ENCODE data around the gene ERN1. TPM values are rescaled to one million over a fixed set of nuclear protein-coding genes. Genes with fewer than 3 reads are reported as not detected.
A peak's percentile ranks its signal among the peaks of the same experiment; 100 is the strongest.

ERN1 gene
- polyA plus RNA-seq, 1 donor (not counting 4 experiments of a cell fraction or from before 2014, with no cell fraction given), result 7.1 TPM

DNA sequence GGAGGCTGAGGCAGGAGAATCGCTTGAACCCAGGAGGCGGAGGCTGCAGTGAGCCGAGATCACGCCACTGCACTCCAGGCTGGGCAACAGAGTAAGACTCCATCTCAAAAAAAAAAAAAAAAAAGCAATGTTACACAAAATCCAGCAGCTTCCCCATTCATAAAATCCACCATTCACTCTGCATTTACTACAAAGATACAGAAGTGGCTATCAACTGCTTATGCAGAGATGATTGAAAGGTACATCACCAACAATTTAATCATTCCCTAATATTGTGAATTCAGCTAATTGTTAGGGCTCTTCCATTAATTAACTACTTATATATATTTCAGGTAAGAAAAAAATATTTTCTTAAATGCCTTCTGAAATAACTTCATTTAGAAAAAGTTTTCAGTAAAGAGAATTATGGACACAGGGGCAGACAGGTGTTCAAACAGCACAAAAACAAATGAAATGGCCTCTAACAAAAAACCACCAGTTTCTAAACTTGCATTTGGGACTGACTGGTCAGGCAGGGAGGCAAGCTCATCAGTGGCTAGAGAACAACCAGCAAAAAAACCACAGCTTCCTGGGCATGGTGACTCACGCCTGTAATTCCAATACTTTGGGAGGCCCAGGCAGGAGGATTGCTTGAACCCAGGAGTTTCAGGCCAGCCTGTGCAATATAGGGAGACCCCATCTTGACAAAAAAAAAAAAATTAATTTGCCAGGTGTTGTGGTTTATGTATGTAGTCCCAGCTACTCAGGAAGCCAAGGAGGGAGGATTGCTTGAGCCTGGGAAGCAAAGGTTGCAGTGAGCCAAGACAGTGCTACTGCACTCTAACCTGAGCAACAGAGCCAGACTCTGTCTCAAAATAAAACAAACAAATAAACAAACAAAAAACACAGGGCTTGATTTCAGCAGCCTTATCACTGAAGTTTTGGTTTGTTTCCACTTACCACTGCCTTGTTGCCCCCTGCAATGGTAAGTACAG lies 26.3 kb downstream of the ERN1 start:
- dilution Hi-C loops (cut with MboI; ENCODE audit: extremely low pct_ligation_motif_present, low sequenced_read_pairs), result no loop called here
- no peaks in the 10 kb centered on the region for H3K9me1 ChIP-seq (ENCODE audit: control insufficient read depth, extremely low read depth, insufficient read depth, low read length)
- no peak overlapping the region for H3K4me3 ChIP-seq (ENCODE audit: control insufficient read depth in 2 of 3, extremely low read depth in 1 of 3, insufficient read depth in 2 of 3, low read depth in 1 of 3, low read length in 3 of 3)
- no peak overlapping the region for H2AFZ ChIP-seq (ENCODE audit: control insufficient read depth, low read length)
- no peak overlapping the region for H3K4me2 ChIP-seq (ENCODE audit: control insufficient read depth, extremely low read depth, insufficient read depth, low read depth, low read length)
- no peak overlapping the region for H3K9ac ChIP-seq (ENCODE audit: control insufficient read depth, extremely low read depth, insufficient read depth, low read length)
- H3K27me3 ChIP-seq (ENCODE audit: control insufficient read depth, extremely low read depth, insufficient read depth, low read length), result no peaks in the 10 kb centered on the region
- H3K79me2 ChIP-seq (ENCODE audit: control insufficient read depth, insufficient read depth, low read length), result peaks cover 22% of the 10 kb centered on the region
- H4K20me1 ChIP-seq (ENCODE audit: control insufficient read depth, extremely low read depth, insufficient read depth, low read length), result no peaks in the 10 kb centered on the region
- H3K4me1 ChIP-seq (ENCODE audit: control insufficient read depth, extremely low read depth, insufficient read depth, low read length), result peaks cover 42% of the 10 kb centered on the region
- no peak for DNase-seq (ENCODE audit: low read depth, low spot score)
- FAIRE-seq, result peak; percentile 63
- peaks cover 0 to 14% of the 10 kb centered on the region in 2 experiments for H3K36me3 ChIP-seq (ENCODE audit: control insufficient read depth in 2 of 2, extremely low read depth in 1 of 2, insufficient read depth in 2 of 2, low read length in 2 of 2)
- H3K27ac ChIP-seq (ENCODE audit: control insufficient read depth, insufficient read depth, low read length), result no peak overlapping the region
- no peaks in the 10 kb centered on the region for H3K9me3 ChIP-seq (ENCODE audit: control insufficient read depth, low read depth, low read length)
- TF ChIP-seq EZH2 (IDR thresholded peaks at IDR 0.05; ENCODE audit: low read length), result no peak
- TF ChIP-seq, protein P1, sequence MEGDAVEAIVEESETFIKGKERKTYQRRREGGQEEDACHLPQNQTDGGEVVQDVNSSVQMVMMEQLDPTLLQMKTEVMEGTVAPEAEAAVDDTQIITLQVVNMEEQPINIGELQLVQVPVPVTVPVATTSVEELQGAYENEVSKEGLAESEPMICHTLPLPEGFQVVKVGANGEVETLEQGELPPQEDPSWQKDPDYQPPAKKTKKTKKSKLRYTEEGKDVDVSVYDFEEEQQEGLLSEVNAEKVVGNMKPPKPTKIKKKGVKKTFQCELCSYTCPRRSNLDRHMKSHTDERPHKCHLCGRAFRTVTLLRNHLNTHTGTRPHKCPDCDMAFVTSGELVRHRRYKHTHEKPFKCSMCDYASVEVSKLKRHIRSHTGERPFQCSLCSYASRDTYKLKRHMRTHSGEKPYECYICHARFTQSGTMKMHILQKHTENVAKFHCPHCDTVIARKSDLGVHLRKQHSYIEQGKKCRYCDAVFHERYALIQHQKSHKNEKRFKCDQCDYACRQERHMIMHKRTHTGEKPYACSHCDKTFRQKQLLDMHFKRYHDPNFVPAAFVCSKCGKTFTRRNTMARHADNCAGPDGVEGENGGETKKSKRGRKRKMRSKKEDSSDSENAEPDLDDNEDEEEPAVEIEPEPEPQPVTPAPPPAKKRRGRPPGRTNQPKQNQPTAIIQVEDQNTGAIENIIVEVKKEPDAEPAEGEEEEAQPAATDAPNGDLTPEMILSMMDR (optimal IDR thresholded peaks at IDR 0.05 in 1 of 3, IDR thresholded peaks at IDR 0.05 in 1 of 3, conservative IDR thresholded peaks at IDR 0.05 in 1 of 3; ENCODE audit: extremely low read depth in 1 of 3, insufficient read depth in 2 of 3, low read length in 3 of 3), result no peak

DNA sequence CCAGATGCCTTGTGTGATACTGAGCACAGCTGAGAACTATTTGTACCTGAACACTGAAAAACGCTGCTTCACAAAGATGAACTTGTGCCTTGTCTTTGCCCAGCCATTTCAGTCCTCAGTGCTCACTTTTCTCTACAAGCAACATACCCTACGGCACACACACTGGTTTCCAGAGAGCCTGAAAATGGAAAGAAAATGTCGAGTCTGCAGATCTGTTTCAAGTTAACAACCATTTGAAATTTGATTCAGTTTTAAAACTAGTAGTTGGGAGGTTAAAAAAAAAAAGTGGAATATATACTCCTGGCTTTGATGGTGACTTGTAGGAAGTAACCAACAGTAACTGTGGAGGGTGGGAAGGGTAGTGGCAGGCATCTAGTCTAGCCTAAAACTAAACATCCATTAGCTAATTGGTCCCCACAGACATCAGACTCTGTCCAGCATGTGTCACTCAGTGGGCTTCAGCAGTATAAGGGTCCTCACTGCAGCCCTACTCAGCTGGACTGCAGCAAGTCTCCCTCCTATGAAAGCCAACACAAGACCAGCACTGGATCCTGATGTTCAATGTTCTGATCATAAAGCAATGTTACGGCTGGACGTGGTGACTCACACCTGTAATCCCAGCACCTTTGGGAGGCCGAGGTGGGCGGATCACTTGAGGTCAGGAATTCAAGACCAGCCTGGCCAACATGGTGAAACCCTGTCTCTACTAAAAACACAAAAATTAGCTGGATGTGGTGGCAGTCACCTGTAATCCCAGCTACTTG lies 27.1 kb downstream of the ERN1 start:
- Histone ChIP-seq H2AFZ (ENCODE audit: control insufficient read depth, low read length) (no peak overlapping the region), H3K9me3 (ENCODE audit: control insufficient read depth, low read depth, low read length) (no peaks in the 10 kb centered on the region), H3K4me3 (ENCODE audit: control insufficient read depth in 2 of 3, extremely low read depth in 1 of 3, insufficient read depth in 2 of 3, low read depth in 1 of 3, low read length in 3 of 3) (no peak overlapping the region), H3K4me1 (ENCODE audit: control insufficient read depth, extremely low read depth, insufficient read depth, low read length) (peaks cover 40% of the 10 kb centered on the region), H3K9ac (ENCODE audit: control insufficient read depth, extremely low read depth, insufficient read depth, low read length) (no peak overlapping the region), H3K27ac (ENCODE audit: control insufficient read depth, insufficient read depth, low read length) (no peak overlapping the region), H4K20me1 (ENCODE audit: control insufficient read depth, extremely low read depth, insufficient read depth, low read length) (no peaks in the 10 kb centered on the region), H3K27me3 (ENCODE audit: control insufficient read depth, extremely low read depth, insufficient read depth, low read length) (no peaks in the 10 kb centered on the region), H3K9me1 (ENCODE audit: control insufficient read depth, extremely low read depth, insufficient read depth, low read length) (no peaks in the 10 kb centered on the region), H3K79me2 (ENCODE audit: control insufficient read depth, insufficient read depth, low read length) (peaks cover 22% of the 10 kb centered on the region), H3K36me3 (ENCODE audit: control insufficient read depth in 2 of 2, extremely low read depth in 1 of 2, insufficient read depth in 2 of 2, low read length in 2 of 2) (peaks cover 0 to 20% of the 10 kb centered on the region in 2 experiments), H3K4me2 (ENCODE audit: control insufficient read depth, extremely low read depth, insufficient read depth, low read depth, low read length) (peak overlapping the region; percentile 37)
- dilution Hi-C loops (cut with MboI; ENCODE audit: extremely low pct_ligation_motif_present, low sequenced_read_pairs), result no loop called here
- TF ChIP-seq EZH2 (IDR thresholded peaks at IDR 0.05; ENCODE audit: low read length), result no peak
- TF ChIP-seq, protein P1 (optimal IDR thresholded peaks at IDR 0.05 in 1 of 3, IDR thresholded peaks at IDR 0.05 in 1 of 3, conservative IDR thresholded peaks at IDR 0.05 in 1 of 3; ENCODE audit: extremely low read depth in 1 of 3, insufficient read depth in 2 of 3, low read length in 3 of 3), result no peak
- DNase-seq (ENCODE audit: low read depth, low spot score), result no peak
- no peak for FAIRE-seq
